Mononuclear cell (primary cell): ENCODE data around the gene PYGM. TPM values are rescaled to one million over a fixed set of nuclear protein-coding genes. Genes with fewer than 3 reads are reported as not detected.

Source experiments
- H3K27me3 ChIP-seq: 2 replicates; pipeline ENCODE4 v1.6.0; 2011; ENCODE audit warnings: low read length, control low read depth; ENCODE audit not compliant: insufficient read depth
- H3K4me1 ChIP-seq: 2 replicates; pipeline ENCODE4 v1.5.1; 2011; ENCODE audit warnings: mild to moderate bottlenecking, low read length, control low read depth; ENCODE audit not compliant: insufficient read depth
- H3K4me3 ChIP-seq: 2 replicates; pipeline ENCODE4 v1.5.1; 2011; ENCODE audit warnings: mild to moderate bottlenecking, low read length, moderate library complexity
- H3K9me3 ChIP-seq: 2 replicates; pipeline ENCODE4 v1.5.1; 2011; ENCODE audit warnings: low read depth, mild to moderate bottlenecking, control low read depth, low read length
- total RNA-seq: library from RNA; depleted of rRNA; stranded (reverse); fragments of >200 nt; gene quantifications from one replicate; pipeline ENCODE4 v1.2.3, GENCODE V29; 2012

The PYGM gene
- total RNA-seq, 1 donor: 4.8 TPM

GRCh38 chr11:64765291-64765850, 5.6 kb upstream of the PYGM start:
- Histone ChIP-seq H3K4me3 (no peak overlapping the region), H3K9me3 (no peaks in the 10 kb centered on the region), H3K4me1 (peaks cover 92% of the 10 kb centered on the region), H3K27me3 (no peaks in the 10 kb centered on the region)

DNA sequence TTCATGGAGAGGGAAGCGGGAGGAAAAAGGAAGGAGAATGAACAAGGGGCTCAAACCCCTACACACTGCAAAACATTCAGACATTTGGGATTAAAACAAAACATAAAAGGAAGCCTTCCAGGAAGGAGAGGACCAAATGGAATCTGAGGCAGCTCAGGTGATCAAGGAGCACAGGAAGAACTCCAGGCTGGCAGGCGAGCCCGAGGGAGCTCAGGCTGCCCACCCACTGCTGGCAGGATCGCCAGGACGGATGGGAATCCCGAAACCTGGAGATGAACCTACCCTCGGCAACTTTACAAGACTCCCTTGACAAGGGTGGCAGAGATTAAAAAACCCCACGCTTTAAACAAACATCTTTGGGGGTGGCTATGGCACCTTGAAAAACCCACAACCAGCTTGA, 5.0 kb upstream of the PYGM start:
- Histone ChIP-seq H3K27me3 (no peaks in the 10 kb centered on the region), H3K4me3 (no peak overlapping the region), H3K4me1 (peaks cover 92% of the 10 kb centered on the region), H3K9me3 (no peaks in the 10 kb centered on the region)

DNA sequence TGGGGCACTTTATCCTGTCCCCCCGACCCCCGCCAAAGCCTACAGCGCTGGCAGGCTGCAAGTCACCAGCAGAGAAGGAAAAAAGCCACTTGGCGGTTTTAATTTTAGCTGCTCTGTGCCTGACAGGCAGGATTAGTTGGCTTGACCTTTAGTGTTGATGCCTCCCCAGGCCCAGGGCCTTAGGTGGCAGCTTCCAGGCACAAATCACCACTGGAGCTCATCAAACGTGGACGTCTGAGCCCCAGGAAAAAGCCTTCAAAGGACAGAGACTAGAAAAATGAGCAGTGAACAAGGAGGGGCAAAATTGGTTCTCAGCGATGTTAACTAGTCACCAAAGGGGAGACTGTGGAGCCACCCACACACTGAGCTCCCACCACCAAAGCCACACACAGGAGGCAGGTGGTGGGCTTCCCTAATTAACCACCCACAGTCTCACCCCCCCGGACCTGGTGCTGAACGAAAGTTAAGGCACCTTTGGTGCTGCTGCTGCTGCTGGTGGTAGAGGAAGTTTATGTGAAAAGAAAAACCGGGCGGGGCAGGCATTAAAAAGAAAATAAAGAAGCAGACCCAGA, 4.4 kb upstream of the PYGM start:
- Histone ChIP-seq H3K9me3 (no peaks in the 10 kb centered on the region), H3K27me3 (no peaks in the 10 kb centered on the region), H3K4me3 (no peak overlapping the region), H3K4me1 (peaks cover 96% of the 10 kb centered on the region)

DNA sequence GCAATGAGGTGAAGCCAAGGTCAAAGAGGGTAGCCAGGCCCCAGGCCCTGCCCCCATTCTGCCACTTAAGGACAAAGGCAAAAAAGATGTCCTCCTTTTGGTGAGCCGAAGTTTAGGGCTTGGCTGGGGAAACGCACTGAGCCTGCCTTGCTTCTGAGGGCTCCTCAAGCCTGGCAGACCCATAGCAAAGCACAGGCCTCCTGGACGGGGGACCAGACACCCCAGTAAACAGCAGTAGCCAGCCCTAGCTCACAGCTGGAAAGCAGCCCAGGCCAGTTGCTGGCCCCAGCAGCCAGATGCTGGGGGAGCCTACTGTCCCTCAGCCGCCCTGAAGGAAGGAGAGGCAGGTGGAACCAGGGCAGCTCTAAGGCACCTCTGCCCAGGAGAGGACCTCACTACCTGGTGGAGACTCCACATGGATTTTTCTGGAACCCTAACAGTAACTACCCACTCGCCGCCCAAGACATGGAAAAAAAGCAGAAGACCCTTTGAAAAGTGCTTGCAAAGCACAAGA, 3.8 kb upstream of the PYGM start:
- no peak overlapping the region for H3K4me3 ChIP-seq
- no peaks in the 10 kb centered on the region for H3K27me3 ChIP-seq
- H3K4me1 ChIP-seq: peaks cover 92% of the 10 kb centered on the region
- no peaks in the 10 kb centered on the region for H3K9me3 ChIP-seq

DNA sequence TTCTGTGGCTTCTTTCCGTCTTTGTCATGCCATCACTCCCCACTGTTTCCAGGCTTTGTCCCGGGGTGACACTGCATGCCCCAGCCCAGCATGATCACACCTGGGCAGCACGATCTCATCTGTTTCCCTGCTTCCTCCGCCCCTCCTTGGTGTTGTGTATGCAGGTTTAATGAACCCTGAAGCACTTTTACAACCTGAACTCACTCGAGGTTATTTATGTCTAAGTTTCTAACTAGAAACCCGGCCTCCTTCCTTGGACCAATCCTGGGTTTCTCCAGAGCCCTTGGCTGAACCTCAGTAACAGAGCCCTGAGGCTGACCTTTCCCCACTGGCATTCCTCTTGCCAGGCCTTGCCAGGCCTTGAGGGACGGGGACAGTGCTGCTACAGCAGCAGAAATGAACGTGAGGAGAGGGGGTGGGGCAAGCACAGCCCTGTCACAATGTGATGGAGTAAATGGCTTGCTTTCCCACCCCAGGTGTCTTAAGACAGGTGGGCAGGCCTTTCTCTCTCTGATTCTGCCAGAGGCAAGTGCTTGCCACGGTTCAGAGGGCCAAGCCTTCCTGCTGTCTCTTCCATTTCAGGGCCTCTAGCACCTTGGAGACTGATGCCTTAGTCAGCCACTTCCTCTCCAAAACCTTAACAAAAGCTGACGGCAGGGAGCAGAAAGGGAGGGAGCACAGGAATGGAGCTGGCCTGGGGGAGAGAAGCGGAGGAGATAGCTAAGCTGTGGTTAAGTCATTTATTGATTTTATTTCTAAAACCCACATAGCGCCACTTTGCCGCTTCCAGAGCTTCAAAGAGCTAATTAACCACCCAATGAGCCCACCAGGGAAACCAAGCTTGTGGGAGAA, 3.1 kb upstream of the PYGM start:
- Histone ChIP-seq H3K9me3 (no peaks in the 10 kb centered on the region), H3K27me3 (no peaks in the 10 kb centered on the region), H3K4me3 (no peak overlapping the region), H3K4me1 (peaks cover 85% of the 10 kb centered on the region)

DNA sequence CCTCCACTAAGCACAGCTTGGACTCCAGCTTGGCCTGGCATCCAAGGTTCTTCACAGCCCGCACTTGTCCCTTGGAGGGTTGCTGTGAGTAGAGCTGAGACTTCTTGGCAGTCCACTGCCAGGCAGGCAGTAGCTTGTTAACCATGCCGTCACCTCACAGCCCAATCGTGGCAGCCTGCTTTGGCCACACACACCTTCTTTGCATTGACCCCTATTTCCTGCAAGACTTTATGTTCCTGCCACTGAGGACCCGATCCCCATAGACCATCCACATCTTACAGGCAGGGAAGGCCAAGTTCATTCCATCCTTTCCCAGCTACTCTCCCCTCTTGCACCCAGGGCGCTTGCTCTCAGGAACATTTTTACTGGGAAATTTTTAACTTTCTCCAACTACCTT, 2.5 kb upstream of the PYGM start:
- Histone ChIP-seq H3K4me3 (no peak overlapping the region), H3K4me1 (peaks cover 79% of the 10 kb centered on the region), H3K27me3 (no peaks in the 10 kb centered on the region), H3K9me3 (no peaks in the 10 kb centered on the region)

DNA sequence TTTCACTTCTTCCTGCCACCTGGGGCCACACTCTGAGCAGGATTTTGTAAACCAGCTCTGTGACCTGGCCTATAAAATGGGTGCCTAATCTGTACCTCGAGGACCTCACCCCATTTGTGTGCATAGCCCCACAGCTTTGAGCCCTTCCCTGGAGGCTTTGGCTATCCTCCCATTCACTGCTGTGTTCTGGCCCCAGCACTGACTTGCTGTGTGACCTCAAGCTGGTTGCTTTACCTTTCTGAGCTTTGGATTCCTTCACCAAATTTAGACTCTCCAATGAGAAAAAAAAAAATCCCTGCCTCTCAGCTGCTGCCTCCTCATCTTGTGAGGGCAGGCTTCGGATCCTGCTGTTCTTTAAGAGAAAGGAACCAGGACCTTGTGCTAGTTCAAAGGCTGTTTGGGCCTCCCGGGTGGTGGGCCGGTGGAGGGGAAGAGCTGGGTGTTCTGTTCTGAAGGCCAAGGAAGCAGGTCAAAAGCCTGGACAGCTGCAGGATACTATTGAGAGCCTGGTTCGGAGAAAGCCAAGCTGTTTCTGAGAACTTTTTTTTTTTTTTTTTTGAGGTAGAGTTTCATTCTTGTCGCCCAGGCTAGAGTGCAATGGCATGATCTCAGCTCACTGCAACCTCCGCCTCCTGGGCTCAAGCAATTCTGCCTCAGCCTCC, 1.1 kb upstream of the PYGM start:
- no peak overlapping the region for H3K4me3 ChIP-seq
- peaks cover 68% of the 10 kb centered on the region for H3K4me1 ChIP-seq
- no peaks in the 10 kb centered on the region for H3K9me3 ChIP-seq
- no peaks in the 10 kb centered on the region for H3K27me3 ChIP-seq

GRCh38 chr11:64759131-64759721, 548 bp downstream of the PYGM start:
- H3K9me3 ChIP-seq: no peaks in the 10 kb centered on the region
- peaks cover 52% of the 10 kb centered on the region for H3K4me1 ChIP-seq
- H3K4me3 ChIP-seq: no peak overlapping the region
- H3K27me3 ChIP-seq: no peaks in the 10 kb centered on the region

DNA sequence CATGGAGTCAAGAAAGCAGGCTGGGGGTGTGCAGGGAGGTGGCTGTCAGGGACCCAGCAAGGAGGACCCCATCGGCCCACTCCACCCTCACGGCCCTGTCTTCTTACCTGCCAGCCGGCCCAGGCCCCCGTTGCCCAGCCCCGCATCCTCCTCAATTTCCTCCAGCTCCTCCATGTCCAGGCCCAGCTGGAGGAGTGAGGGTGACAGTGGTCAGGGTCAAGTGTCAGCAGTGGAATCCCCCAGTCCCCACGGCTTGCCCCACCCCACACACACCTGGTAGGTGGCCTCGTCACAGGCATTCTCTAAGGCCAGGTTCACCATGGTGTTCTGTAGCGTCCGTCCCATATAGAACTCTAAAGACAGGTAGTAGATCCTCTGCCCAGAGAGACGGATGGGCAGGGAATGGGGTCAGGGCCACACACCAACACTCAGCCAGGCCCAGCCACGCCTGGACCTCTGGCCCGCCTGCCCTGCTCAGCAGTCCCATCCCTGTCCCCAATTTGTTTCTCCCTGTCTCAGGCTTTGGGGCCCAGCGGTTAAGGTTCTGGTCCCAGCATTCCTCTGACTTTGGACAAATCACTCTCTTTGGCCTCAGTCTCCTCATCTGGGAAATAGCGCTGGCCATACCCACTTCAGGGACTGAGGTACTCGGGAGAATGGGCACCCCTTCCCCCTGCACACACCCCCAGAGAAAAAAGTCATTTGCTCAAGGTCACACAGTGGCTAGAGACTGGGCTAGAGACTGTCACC, 1.3 kb downstream of the PYGM start:
- Histone ChIP-seq H3K27me3 (no peaks in the 10 kb centered on the region), H3K4me1 (peaks cover 44% of the 10 kb centered on the region), H3K9me3 (no peaks in the 10 kb centered on the region), H3K4me3 (no peak overlapping the region)

DNA sequence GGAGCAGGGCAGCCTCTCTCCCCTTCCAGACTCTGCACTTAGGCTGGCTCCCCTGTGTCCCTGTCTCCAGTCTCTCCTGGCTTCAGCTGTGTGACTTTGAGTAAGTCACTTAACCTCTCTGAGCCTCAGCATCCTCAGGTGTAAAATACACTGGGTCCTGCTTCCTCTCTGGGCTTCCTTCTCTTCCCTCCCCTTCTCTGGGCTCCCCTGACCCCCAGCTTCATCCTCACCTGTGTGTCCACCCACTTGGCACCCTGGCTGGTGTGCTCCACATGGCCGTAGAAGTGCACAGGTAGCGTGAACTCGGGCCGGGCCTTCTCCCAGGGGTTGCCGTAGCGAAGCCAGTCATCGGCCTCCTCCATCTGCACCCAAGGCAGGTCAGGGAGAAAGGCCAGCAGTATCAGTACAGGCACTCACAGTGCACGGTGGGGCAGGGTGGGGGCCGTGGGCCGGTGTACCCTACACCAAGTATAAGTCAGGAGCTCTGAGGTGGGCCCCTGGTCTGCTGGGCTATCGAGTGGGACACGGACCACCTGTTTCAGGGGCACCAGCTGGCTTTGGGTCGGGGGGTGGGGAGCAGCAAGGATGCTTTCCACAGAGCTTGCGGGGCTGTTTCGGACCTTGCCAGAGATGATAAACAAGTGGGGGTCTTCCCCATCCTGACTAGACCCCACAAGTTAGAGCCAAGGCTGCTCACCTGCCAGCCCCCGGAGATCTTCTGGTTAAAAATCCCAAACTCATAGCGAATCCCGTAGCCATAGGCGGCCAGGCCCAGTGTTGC, 2.0 kb downstream of the PYGM start:
- H3K9me3 ChIP-seq: no peaks in the 10 kb centered on the region
- H3K4me1 ChIP-seq: peaks cover 37% of the 10 kb centered on the region
- no peaks in the 10 kb centered on the region for H3K27me3 ChIP-seq
- H3K4me3 ChIP-seq: no peak overlapping the region

DNA sequence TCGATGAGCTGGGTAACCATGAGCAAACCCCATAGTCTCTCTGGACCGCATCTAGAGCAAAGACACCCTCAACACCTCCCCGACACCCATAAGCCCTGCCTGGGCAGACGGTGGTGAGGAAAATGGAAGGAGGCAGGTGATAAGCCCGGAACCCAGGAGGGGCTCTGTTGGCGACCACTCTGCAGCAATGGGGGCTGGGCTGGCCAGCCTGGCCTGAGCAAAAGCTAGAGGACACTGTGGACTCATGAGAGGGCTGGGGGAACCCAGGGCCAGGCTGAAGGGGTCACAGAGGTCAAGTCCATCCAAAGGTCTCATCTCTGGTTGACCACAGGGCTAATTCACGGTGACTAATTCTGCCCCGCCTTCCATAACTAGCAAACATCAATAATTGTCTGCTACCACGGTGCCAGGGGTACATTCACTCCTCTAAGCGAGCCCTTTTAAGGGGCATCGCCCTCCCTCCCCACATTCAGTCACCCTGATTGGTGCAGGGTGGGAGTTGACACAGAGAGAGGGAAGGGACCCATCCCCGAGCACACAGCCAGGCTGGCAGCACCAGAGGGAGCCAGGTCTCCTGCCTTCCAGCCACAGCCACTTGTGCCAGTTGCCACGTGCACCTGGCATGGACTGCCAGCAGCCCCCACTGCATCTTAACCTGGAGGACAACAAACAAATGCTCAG, 4.0 kb downstream of the PYGM start:
- Histone ChIP-seq H3K9me3 (no peaks in the 10 kb centered on the region), H3K4me3 (no peak overlapping the region), H3K4me1 (peaks cover 18% of the 10 kb centered on the region), H3K27me3 (no peaks in the 10 kb centered on the region)

GRCh38 chr11:64754919-64755662, 4.7 kb downstream of the PYGM start:
- H3K4me1 ChIP-seq: peaks cover 16% of the 10 kb centered on the region
- H3K27me3 ChIP-seq: no peaks in the 10 kb centered on the region
- H3K4me3 ChIP-seq: no peak overlapping the region
- no peaks in the 10 kb centered on the region for H3K9me3 ChIP-seq
